GM23338 (cell line): Measurements from ENCODE around the gene SAC3D1. TPM values are rescaled to one million over a fixed set of nuclear protein-coding genes. Genes with fewer than 3 reads are reported as not detected.

ENCODE experiments used
- ATAC-seq: fragments of 200-7000 bp; cut with Tn5 transposase; 3 replicates; pipeline ENCODE4 v1.9.1; 2020
- DNase-seq: peaks from one replicate; pipeline ENCODE4 v3.0.0-alpha.2; 2015; ENCODE audit warnings: low spot score
- H2AFZ ChIP-seq: fragments of 200-600 bp; sonication (generic); 2 replicates; pipeline ENCODE4 v1.8.0; 2016; ENCODE audit warnings: antibody characterized with exemption, mild to moderate bottlenecking, moderate library complexity
- H3F3A ChIP-seq: fragments of 200-600 bp; sonication (generic); replicated peaks from 2 replicates; pipeline ENCODE4 v1.8.0; 2017; ENCODE audit warnings: antibody characterized with exemption, mixed run types, low read depth
- H3K27ac ChIP-seq: fragments of 200-600 bp; sonication (generic); 2 replicates; pipeline ENCODE4 v1.6.1; 2016; ENCODE audit warnings: low read depth
- H3K27me3 ChIP-seq: fragments of 200-600 bp; sonication (generic); 2 replicates; pipeline ENCODE4 v1.8.0; 2016; ENCODE audit warnings: mild to moderate bottlenecking, mixed run types, moderate library complexity; ENCODE audit not compliant: insufficient read depth
- H3K36me3 ChIP-seq: fragments of 200-600 bp; sonication (generic); 2 replicates; pipeline ENCODE4 v1.8.0; 2016; ENCODE audit warnings: mild to moderate bottlenecking; ENCODE audit not compliant: insufficient read depth
- H3K4me1 ChIP-seq: fragments of 200-600 bp; sonication (generic); 2 replicates; pipeline ENCODE4 v1.8.0; 2016; ENCODE audit warnings: mild to moderate bottlenecking, moderate library complexity; ENCODE audit not compliant: insufficient read depth
- H3K4me2 ChIP-seq: fragments of 200-600 bp; sonication (generic); 2 replicates; pipeline ENCODE4 v1.7.1; 2017; ENCODE audit warnings: mixed run types
- H3K4me3 ChIP-seq: fragments of 200-600 bp; sonication (generic); 2 replicates; pipeline ENCODE4 v1.6.1; 2016; ENCODE audit warnings: mixed run types
- H3K79me2 ChIP-seq: fragments of 200-600 bp; sonication (generic); replicated peaks from 2 replicates; pipeline ENCODE4 v1.8.0; 2017; ENCODE audit warnings: mild to moderate bottlenecking; ENCODE audit not compliant: insufficient read depth
- H3K9me2 ChIP-seq: fragments of 200-600 bp; sonication (generic); 2 replicates; pipeline ENCODE4 v1.8.0; 2017; ENCODE audit not compliant: insufficient read depth
- H4K20me1 ChIP-seq: fragments of 200-600 bp; sonication (generic); replicated peaks from 2 replicates; pipeline ENCODE4 v1.8.0; 2017; ENCODE audit warnings: mild to moderate bottlenecking; ENCODE audit not compliant: insufficient read depth
- H3K27ac Mint-ChIP-seq: 2 replicates; pipeline ENCODE4 v1.8.0; 2020; ENCODE audit warnings: inconsistent platforms, mild to moderate bottlenecking, moderate library complexity, mixed read lengths
- H3K27me3 Mint-ChIP-seq: 3 replicates; pipeline ENCODE4 v1.8.0; 2022; ENCODE audit warnings: low read depth, mild to moderate bottlenecking, moderate library complexity, mixed read lengths, inconsistent platforms; ENCODE audit not compliant: insufficient read depth, poor library complexity
- H3K36me3 Mint-ChIP-seq: 3 replicates; pipeline ENCODE4 v1.8.0; 2021; ENCODE audit warnings: low read depth, mild to moderate bottlenecking, inconsistent platforms, moderate library complexity, mixed read lengths
- H3K4me1 Mint-ChIP-seq: 3 replicates; pipeline ENCODE4 v1.8.0; 2020; ENCODE audit warnings: mild to moderate bottlenecking, inconsistent platforms, mixed read lengths
- H3K4me3 Mint-ChIP-seq: 3 replicates; pipeline ENCODE4 v1.8.0; 2021; ENCODE audit warnings: moderate library complexity, mild to moderate bottlenecking, inconsistent platforms, mixed read lengths
- H3K9me3 Mint-ChIP-seq: 3 replicates; pipeline ENCODE4 v1.8.0; 2020; ENCODE audit warnings: moderate library complexity, mild to moderate bottlenecking, inconsistent platforms, mixed read lengths
- CREB1 ChIP-seq: fragments of 250-450 bp; sonication (Bioruptor Pico); IDR thresholded peaks from 2 replicates; pipeline ENCODE4 v1.5.0; 2020; ENCODE audit warnings: low read depth, mild to moderate bottlenecking, moderate library complexity
- CTCF ChIP-seq, 2 experiments: fragments of 200-600 bp in 1 of 2; sonication (generic) in 1 of 2; conservative IDR thresholded peaks; 2 replicates each; pipeline versions ENCODE4 v1.5.1 to v1.6.1; 2016 to 2017; ENCODE audit warnings: antibody characterized with exemption in 2 of 2, low read depth in 2 of 2, mild to moderate bottlenecking in 2 of 2, moderate library complexity in 1 of 2
- EZH2 ChIP-seq: fragments of 200-600 bp; sonication (generic); IDR thresholded peaks from one replicate; pipeline ENCODE4 v1.8.0; 2017; ENCODE audit warnings: antibody characterized with exemption, mild to moderate bottlenecking, low read depth; ENCODE audit not compliant: unreplicated experiment
- EZH2phosphoT487 ChIP-seq: fragments of 200-600 bp; sonication (generic); IDR thresholded peaks from one replicate; pipeline ENCODE4 v1.8.1; 2018; ENCODE audit warnings: antibody characterized with exemption; ENCODE audit not compliant: unreplicated experiment
- JUNB ChIP-seq: IDR thresholded peaks from one replicate; pipeline ENCODE4 v1.6.1; 2016; ENCODE audit warnings: antibody characterized with exemption; ENCODE audit not compliant: unreplicated experiment
- POLR2AphosphoS5 ChIP-seq: IDR thresholded peaks from 2 replicates; pipeline ENCODE4 v1.6.1; 2016; ENCODE audit warnings: antibody characterized with exemption, low read depth
- REST ChIP-seq: IDR thresholded peaks from one replicate; pipeline ENCODE4 v1.6.1; 2018; ENCODE audit warnings: antibody characterized with exemption; ENCODE audit not compliant: unreplicated experiment
- ZNF114 ChIP-seq: fragments of 250-450 bp; sonication (Bioruptor Pico); IDR thresholded peaks from 2 replicates; pipeline ENCODE4 v1.5.0; 2020; ENCODE audit warnings: mild to moderate bottlenecking, moderate library complexity
- ZNF331 ChIP-seq: fragments of 250-450 bp; sonication (Bioruptor Pico); IDR thresholded peaks from 2 replicates; pipeline ENCODE4 v1.5.0; 2020; ENCODE audit warnings: low read depth, mild to moderate bottlenecking, moderate library complexity
- polyA plus RNA-seq: library from polyadenylated mRNA; unstranded; fragments of >200 nt; fragmentation: Nextera tagmentation; extraction: Ambion mirVana; gene quantifications from 2 replicates; pipeline ENCODE4 v1.2.1, GENCODE V29; 2016
- total RNA-seq: library from RNA; depleted of rRNA; stranded (reverse); fragments of >200 nt; shearing (Covaris generic); gene quantifications from 2 replicates; pipeline ENCODE4 v1.2.3, GENCODE V29; 2014
- TF ChIP-seq, protein P1 (sequence below): IDR thresholded peaks from 2 replicates; pipeline ENCODE4 v1.6.1; 2016; ENCODE audit warnings: antibody characterized with exemption

The SAC3D1 gene
- total and polyA plus RNA-seq, 2 experiments from 2014 or later: 21.6 to 30.3 TPM

DNA sequence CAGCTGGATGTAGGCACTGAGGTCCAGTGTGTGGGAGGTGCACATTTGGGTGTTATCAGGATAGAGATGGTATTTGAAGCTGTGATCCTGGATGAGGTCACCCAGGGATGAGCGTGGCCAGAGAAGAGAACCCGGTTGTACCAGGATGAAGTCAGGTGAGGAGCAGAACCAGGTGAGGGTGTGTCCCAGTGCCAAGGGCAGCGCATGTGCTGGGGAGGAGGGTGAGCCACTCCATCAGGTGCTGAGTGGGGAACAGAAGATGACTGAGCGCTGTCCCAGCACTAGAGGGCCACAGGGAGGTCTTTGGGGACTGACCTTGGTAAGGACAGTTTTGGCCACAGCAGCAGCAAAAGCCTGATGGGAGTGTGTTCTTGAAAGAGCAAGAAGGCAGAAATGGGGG, 24.3 kb upstream of the SAC3D1 start:
- peaks cover 11% of the 10 kb centered on the region; the same call in 1 of the 2 replicates for H3K79me2 ChIP-seq
- no peaks in the 10 kb centered on the region for H3K9me2 ChIP-seq
- no peak overlapping the region for H3K4me2 ChIP-seq
- H3K4me1 ChIP-seq: no peaks in the 10 kb centered on the region; the same call in 1 of the 2 replicates
- ATAC-seq (no peak), DNase-seq (peak; percentile 40)
- Mint-ChIP-seq H3K4me1 (peaks cover 13% of the 10 kb centered on the region; the same call in 2 of the 3 replicates), H3K27ac (no peak overlapping the region), H3K9me3 (no peaks in the 10 kb centered on the region; the same call in 2 of the 3 replicates), H3K36me3 (peaks cover 36% of the 10 kb centered on the region), H3K4me3 (peak overlapping the region; percentile 2; the same call in 1 of the 3 replicates), H3K27me3 (peaks cover 15% of the 10 kb centered on the region)
- H3K27ac ChIP-seq: no peak overlapping the region
- no peak overlapping the region for H2AFZ ChIP-seq
- 0 out of 2 replicates have a peak, but pooled peaks cover 2% of the 10 kb centered on the region for H4K20me1 ChIP-seq
- no peak overlapping the region for H3K4me3 ChIP-seq
- TF ChIP-seq ZNF331 (CRISPR knock-in tag) (no peak), REST (no peak), ZNF114 (no peak), CTCF (conservative IDR thresholded peaks at IDR 0.05; ENCODE audit: low read depth in 2 of 2) (peak in 1 of 2 experiments; percentile 48; a peak in 2 of 4 replicates)
- H3K36me3 ChIP-seq: no peaks in the 10 kb centered on the region
- peaks cover 20% of the 10 kb centered on the region; the same call in 1 of the 2 replicates for H3F3A ChIP-seq
- no peaks in the 10 kb centered on the region for H3K27me3 ChIP-seq

DNA sequence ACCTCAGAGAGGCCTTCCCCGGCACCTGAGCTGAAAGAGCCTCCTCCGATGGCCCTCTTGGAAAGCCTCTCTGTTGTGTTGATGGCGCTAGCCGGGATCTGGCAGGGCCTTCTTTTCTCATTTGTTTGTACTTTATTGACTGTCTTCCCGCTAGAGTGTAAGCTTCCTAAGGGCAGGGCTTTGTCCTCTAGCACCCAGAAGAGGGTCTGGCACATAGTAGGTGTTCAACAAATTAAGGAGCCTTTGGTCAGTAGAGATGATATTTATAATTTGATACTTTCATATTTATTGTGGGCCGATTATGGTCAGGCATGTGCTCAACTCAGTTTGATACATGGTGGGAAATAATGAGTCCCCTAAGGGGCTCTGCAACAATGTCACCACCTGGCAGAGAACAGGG, 23.1 kb upstream of the SAC3D1 start:
- Histone ChIP-seq H3F3A (peaks cover 20% of the 10 kb centered on the region; the same call in 1 of the 2 replicates), H3K36me3 (no peaks in the 10 kb centered on the region), H3K79me2 (peaks cover 11% of the 10 kb centered on the region; the same call in 1 of the 2 replicates), H3K4me3 (no peak overlapping the region), H3K27ac (no peak overlapping the region), H4K20me1 (0 out of 2 replicates have a peak, but pooled peaks cover 2% of the 10 kb centered on the region), H3K4me1 (no peaks in the 10 kb centered on the region; the same call in 1 of the 2 replicates), H3K4me2 (no peak overlapping the region), H2AFZ (no peak overlapping the region), H3K27me3 (no peaks in the 10 kb centered on the region), H3K9me2 (no peaks in the 10 kb centered on the region)
- peaks cover 16% of the 10 kb centered on the region for H3K27me3 Mint-ChIP-seq
- no peak overlapping the region for H3K27ac Mint-ChIP-seq
- peaks cover 42% of the 10 kb centered on the region for H3K36me3 Mint-ChIP-seq
- DNase-seq (no peak), ATAC-seq (no peak)
- H3K4me1 Mint-ChIP-seq: peaks cover 11% of the 10 kb centered on the region; the same call in 2 of the 3 replicates
- H3K4me3 Mint-ChIP-seq: no peak overlapping the region
- H3K9me3 Mint-ChIP-seq: no peaks in the 10 kb centered on the region; the same call in 2 of the 3 replicates
- TF ChIP-seq EZH2 (no peak), CREB1 (CRISPR knock-in tag) (no peak), JUNB (no peak), EZH2phosphoT487 (no peak), ZNF114 (no peak), CTCF (conservative IDR thresholded peaks at IDR 0.05; ENCODE audit: low read depth in 2 of 2) (no peak), REST (no peak), POLR2AphosphoS5 (no peak)
- TF ChIP-seq, protein P1, sequence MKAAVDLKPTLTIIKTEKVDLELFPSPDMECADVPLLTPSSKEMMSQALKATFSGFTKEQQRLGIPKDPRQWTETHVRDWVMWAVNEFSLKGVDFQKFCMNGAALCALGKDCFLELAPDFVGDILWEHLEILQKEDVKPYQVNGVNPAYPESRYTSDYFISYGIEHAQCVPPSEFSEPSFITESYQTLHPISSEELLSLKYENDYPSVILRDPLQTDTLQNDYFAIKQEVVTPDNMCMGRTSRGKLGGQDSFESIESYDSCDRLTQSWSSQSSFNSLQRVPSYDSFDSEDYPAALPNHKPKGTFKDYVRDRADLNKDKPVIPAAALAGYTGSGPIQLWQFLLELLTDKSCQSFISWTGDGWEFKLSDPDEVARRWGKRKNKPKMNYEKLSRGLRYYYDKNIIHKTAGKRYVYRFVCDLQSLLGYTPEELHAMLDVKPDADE: no peak
